ACC112 (cell line): Measurements from ENCODE around the gene SPOCK1.

Source experiments
- H2AFZ ChIP-seq: fragments of 200-600 bp; sonication (generic); one replicate; pipeline ENCODE4 v1.6.0; 2017; ENCODE audit warnings: antibody characterized with exemption, low read length; ENCODE audit not compliant: unreplicated experiment
- H3K27ac ChIP-seq: fragments of 200-600 bp; sonication (generic); 2 replicates; pipeline ENCODE4 v1.5.1; 2014; ENCODE audit warnings: low read depth, mild to moderate bottlenecking, antibody characterized with exemption, low read length, moderate library complexity
- H3K27me3 ChIP-seq: fragments of 200-600 bp; sonication (generic); 2 replicates; pipeline ENCODE4 v1.6.1; 2014; ENCODE audit warnings: mild to moderate bottlenecking, antibody characterized with exemption, low read length, moderate library complexity, mixed read lengths; ENCODE audit not compliant: insufficient read depth
- H3K36me3 ChIP-seq: fragments of 200-600 bp; sonication (generic); 2 replicates; pipeline ENCODE4 v1.6.1; 2016; ENCODE audit warnings: mild to moderate bottlenecking, antibody characterized with exemption, low read length, moderate library complexity, mixed read lengths; ENCODE audit not compliant: insufficient read depth
- H3K4me1 ChIP-seq: fragments of 200-600 bp; sonication (generic); one replicate; pipeline ENCODE4 v1.6.1; 2016; ENCODE audit warnings: low read length, mixed read lengths; ENCODE audit not compliant: insufficient read depth, unreplicated experiment, control insufficient read depth
- H3K4me3 ChIP-seq: fragments of 200-600 bp; sonication (generic); 2 replicates; pipeline ENCODE4 v1.5.1; 2014; ENCODE audit warnings: mild to moderate bottlenecking, low read depth, low read length
- H3K79me2 ChIP-seq: fragments of 200-600 bp; sonication (generic); one replicate; pipeline ENCODE4 v1.6.0; 2016; ENCODE audit warnings: low read length; ENCODE audit not compliant: control insufficient read depth, unreplicated experiment, insufficient read depth

Gene SPOCK1

DNA sequence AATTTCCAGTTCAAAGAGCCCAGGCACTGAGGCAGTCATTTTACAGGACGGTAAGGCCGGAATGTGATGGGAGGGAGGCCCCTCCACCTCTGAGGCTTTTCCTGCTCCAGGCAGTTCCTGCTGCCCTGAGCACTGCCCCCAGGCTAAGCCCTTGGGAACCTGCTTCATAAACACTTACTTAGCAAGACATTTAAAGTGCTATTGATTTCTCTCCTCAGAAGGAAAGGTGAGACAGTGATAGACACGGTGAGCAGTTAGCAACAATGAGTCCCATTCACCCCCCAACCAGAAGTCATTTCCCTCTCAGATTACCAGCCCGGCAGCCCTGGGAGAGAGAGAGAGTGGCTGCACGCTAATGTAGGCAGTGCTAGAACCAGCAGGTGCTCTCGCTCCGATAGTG is 462.5 kb downstream of the SPOCK1 start:
- H3K4me1 ChIP-seq: peaks cover 5% of the 10 kb centered on the region
- H2AFZ ChIP-seq: no peak overlapping the region
- no peaks in the 10 kb centered on the region for H3K27me3 ChIP-seq
- no peaks in the 10 kb centered on the region for H3K36me3 ChIP-seq
- no peaks in the 10 kb centered on the region for H3K79me2 ChIP-seq
- H3K4me3 ChIP-seq: no peak overlapping the region
- no peak overlapping the region for H3K27ac ChIP-seq

DNA sequence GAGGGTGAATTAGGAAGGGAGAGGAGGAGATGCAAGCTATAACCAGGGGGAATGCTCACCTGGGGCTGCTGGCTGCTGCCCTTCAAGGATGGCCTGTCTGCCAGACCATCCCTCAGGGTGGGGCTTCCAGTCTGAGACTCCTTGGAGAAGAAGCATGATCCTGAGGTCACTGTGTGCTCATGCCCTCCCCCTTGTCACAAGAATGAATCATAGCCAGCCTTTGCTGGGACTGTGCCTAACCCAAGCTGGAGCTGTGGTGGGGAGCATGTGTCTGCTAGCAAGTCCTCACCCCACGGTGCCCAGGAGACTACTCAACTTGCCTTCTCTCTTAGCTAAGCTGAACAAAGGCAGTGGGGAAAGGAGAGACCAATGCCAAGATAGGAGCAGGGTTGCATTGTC is 463.6 kb downstream of the SPOCK1 start:
- Histone ChIP-seq H3K4me3 (no peak overlapping the region), H3K27me3 (no peaks in the 10 kb centered on the region), H2AFZ (no peak overlapping the region), H3K79me2 (no peaks in the 10 kb centered on the region), H3K4me1 (peaks cover 5% of the 10 kb centered on the region), H3K27ac (no peak overlapping the region), H3K36me3 (no peaks in the 10 kb centered on the region)

DNA sequence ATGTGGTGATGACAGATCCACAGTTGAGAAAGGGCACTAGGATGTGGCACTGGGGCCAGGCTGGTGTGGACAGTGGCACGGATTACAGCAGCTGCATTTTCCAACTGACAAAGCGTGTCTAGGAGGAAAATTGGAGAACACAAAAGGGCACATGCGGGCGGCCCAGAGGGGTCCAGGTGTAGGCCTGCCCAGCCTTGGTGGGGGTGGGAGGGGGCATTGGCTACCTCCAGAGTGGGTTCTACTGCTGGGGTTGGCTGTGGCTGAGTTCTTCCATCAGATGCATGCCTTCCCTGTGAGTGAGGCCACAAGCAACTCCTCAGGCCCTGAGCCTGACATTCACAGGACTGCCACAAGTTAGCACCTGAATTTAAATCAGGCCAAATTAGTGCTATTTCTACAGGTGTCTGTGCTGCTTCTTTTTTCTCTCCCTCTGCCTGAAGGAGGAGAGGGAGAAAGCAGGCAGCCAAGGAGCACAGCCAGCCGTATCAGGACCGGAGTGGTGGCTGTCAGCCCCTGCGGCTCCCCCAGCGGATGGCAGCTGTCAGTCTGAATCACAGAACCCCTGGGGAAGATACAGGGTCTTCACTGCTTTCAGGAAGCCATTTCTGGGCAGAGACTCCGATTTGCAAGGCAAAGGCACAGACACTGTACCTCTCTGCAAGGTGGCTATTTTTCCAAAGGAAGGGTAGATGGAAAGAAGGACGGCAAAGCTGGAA is 464.2 kb downstream of the SPOCK1 start:
- no peaks in the 10 kb centered on the region for H3K36me3 ChIP-seq
- H3K27ac ChIP-seq: no peak overlapping the region
- H3K79me2 ChIP-seq: no peaks in the 10 kb centered on the region
- peaks cover 5% of the 10 kb centered on the region for H3K4me1 ChIP-seq
- H3K27me3 ChIP-seq: no peaks in the 10 kb centered on the region
- no peak overlapping the region for H3K4me3 ChIP-seq
- H2AFZ ChIP-seq: no peak overlapping the region

DNA sequence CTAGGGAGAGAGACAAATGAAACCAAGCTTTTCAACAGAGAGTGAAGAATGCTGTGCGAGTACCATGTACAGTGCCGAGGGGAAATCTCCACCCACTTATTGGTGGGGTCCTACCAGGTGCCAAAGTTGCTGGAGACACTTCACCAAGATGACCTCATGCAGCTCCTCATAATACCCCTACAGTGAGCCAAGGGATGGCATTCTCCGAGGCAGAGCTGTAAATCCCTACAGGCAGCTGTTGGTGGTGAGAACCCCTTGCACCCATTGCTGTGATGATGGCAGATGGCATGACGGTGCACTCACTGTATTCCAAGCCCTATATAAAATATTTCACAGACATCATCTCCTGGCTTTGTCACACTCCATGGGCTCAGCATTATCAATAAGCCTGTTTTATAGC is 464.9 kb downstream of the SPOCK1 start:
- no peaks in the 10 kb centered on the region for H3K27me3 ChIP-seq
- H3K79me2 ChIP-seq: no peaks in the 10 kb centered on the region
- H3K4me1 ChIP-seq: peaks cover 5% of the 10 kb centered on the region
- no peak overlapping the region for H3K4me3 ChIP-seq
- H2AFZ ChIP-seq: no peak overlapping the region
- H3K36me3 ChIP-seq: no peaks in the 10 kb centered on the region
- H3K27ac ChIP-seq: no peak overlapping the region

DNA sequence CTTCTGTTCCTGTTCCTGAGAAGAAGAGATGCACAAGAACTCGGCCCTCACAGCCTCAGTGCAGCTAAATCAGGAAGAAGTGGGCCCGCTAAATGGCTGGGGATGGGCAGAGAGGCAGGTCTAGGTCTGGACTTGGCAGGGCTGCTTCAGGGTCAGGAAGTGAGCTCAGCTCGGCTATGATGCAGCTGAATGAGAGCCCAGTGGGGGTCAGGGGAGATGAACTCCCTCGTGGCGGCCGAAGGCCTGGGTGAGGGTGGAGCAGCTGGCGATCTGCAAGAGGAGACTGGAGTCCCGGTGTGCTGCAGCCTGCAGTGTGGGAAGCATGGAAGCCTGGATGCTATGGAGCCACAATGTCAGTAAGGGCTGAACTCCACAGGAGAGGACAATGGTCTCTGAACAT is 466.2 kb downstream of the SPOCK1 start:
- Histone ChIP-seq H3K4me3 (no peak overlapping the region), H2AFZ (no peak overlapping the region), H3K79me2 (no peaks in the 10 kb centered on the region), H3K36me3 (no peaks in the 10 kb centered on the region), H3K4me1 (peaks cover 5% of the 10 kb centered on the region), H3K27ac (no peak overlapping the region), H3K27me3 (no peaks in the 10 kb centered on the region)

DNA sequence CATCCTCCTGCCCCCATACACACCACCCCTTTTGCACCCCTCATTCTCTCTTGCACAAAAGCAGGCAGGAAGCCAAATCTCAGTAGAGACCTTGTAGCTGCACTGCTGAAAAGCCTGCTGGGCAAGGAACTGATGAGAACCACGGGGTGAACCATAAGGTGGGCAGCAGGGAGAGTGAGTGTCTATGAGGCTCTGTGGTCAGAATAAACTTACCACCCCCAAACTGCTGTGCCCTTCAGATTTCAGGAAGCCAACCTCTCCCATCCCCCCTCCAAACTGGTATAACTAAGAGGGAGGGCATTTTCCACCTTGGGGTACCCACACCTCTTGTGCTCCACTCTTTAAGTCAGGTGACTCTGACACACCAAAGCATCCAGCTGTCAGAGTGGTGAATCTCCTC is 471.4 kb downstream of the SPOCK1 start:
- Histone ChIP-seq H3K4me1 (peaks cover 2% of the 10 kb centered on the region), H3K79me2 (no peaks in the 10 kb centered on the region), H3K36me3 (no peaks in the 10 kb centered on the region), H2AFZ (no peak overlapping the region), H3K27me3 (no peaks in the 10 kb centered on the region), H3K4me3 (no peak overlapping the region), H3K27ac (no peak overlapping the region)

DNA sequence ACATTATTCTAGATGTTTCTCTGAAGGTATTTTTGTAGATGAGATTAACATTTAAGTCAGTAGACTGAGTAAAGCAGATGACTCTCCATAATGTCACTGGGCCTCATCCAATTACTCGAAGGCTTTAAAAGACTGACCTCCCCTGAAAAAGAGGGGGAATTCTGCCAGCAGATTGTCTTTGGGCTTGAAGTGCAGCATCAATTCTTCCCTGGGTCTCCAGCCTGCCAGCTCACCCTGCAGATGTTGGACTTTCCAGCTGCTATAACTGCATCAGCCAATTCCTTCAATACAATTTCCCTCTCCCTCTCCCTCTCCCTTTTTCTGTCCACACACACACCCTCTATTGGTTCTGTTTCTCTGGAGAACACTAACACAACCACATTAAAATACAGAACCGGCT is 472.8 kb downstream of the SPOCK1 start:
- Histone ChIP-seq H3K27ac (no peak overlapping the region), H2AFZ (no peak overlapping the region), H3K79me2 (no peaks in the 10 kb centered on the region), H3K4me1 (peaks cover 11% of the 10 kb centered on the region), H3K4me3 (no peak overlapping the region), H3K27me3 (no peaks in the 10 kb centered on the region), H3K36me3 (no peaks in the 10 kb centered on the region)

DNA sequence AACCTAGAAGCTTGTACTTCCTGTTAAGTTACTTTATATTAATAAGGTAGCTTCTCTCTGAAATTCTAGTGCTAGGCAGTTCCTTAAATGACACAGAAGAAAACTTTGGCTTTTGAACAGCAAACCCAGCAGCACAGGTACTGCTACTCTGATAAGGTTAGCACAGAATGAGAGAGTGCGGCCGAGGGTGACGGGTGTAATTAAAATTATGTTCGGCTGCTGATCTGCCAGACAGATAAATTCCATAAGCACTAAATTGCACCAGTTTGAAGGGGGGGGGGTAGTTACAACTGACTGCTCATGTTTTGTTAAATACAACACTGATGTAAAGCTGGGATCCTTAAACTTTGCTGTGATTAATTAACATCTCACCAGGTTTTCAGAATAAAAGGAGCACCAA is 475.1 kb downstream of the SPOCK1 start:
- no peaks in the 10 kb centered on the region for H3K79me2 ChIP-seq
- H3K27me3 ChIP-seq: no peaks in the 10 kb centered on the region
- no peak overlapping the region for H3K27ac ChIP-seq
- H3K36me3 ChIP-seq: no peaks in the 10 kb centered on the region
- no peak overlapping the region for H2AFZ ChIP-seq
- peaks cover 11% of the 10 kb centered on the region for H3K4me1 ChIP-seq
- no peak overlapping the region for H3K4me3 ChIP-seq

DNA sequence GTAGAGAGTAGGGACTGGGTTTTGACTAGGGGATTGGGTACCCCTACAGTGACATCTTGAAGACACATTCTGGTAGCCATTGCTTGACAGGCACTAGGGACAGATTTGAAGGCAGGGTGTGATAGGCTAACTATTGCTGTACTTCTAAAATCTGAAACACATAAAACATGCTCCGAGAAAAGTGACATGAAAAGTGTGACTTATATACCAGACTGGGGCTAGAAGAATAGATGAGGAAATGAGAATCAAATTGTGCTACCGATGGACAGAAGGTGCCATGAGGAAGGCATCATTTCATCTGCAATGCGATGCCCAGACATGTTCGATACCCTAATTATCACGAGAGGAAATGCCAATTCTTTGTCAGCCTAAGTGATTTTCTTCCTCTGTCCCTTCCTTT is 475.8 kb downstream of the SPOCK1 start:
- H3K27me3 ChIP-seq: no peaks in the 10 kb centered on the region
- H3K36me3 ChIP-seq: no peaks in the 10 kb centered on the region
- peaks cover 11% of the 10 kb centered on the region for H3K4me1 ChIP-seq
- H3K27ac ChIP-seq: no peak overlapping the region
- no peaks in the 10 kb centered on the region for H3K79me2 ChIP-seq
- H2AFZ ChIP-seq: no peak overlapping the region
- no peak overlapping the region for H3K4me3 ChIP-seq

DNA sequence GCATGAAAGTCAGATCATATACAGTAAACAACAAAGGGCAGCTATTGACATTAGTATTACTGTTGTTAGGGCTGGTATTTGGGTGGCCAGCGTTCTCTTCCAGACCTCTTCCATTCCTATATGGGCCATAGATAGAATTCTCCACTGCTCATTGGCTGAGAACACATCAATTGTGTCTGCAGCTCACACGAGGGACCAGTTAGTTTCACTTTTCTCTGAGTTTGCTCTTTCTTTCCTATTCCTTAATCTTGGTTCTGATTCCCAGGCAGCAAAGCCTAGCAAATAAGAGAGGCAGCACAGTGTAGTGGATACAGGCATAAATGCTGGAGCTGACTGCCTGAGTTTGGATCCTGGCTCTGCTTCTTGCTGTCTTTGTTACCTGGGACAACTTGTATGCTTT is 476.4 kb downstream of the SPOCK1 start:
- Histone ChIP-seq H3K27ac (no peak overlapping the region), H3K36me3 (no peaks in the 10 kb centered on the region), H3K4me3 (peak overlapping the region; percentile 45), H3K4me1 (peaks cover 11% of the 10 kb centered on the region), H3K27me3 (no peaks in the 10 kb centered on the region), H3K79me2 (no peaks in the 10 kb centered on the region), H2AFZ (peak overlapping the region; percentile 8)

DNA sequence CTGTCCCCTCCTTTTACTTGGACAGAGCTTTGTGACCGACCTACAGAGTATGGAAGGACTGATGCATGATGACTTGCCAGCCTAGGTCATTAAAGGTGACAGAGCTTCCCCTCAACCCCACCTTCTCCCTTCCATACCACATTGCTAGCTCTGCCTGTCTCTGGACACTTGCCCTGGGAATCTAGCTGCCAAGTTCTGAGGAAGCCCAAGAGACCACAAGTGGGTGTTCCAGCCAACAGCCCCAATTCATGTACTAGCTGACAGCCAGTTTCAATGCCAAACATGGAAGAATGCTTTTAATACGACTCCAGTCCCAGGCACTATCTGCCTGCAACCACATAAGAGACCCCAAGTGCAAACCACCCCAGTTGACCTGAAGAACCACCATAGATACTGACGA is 477.1 kb downstream of the SPOCK1 start:
- Histone ChIP-seq H3K27ac (no peak overlapping the region), H3K79me2 (no peaks in the 10 kb centered on the region), H3K4me1 (peaks cover 11% of the 10 kb centered on the region), H3K4me3 (peak overlapping the region; percentile 45), H3K36me3 (no peaks in the 10 kb centered on the region), H3K27me3 (no peaks in the 10 kb centered on the region), H2AFZ (no peak overlapping the region)
